Measurements from ENCODE around the gene ZMYND19.
"Not testable (repeated sequence)": the region's sequence is repeated elsewhere in the genome, so short reads cannot be mapped to it uniquely, and the experiment has no call there.

The ZMYND19 gene

DNA sequence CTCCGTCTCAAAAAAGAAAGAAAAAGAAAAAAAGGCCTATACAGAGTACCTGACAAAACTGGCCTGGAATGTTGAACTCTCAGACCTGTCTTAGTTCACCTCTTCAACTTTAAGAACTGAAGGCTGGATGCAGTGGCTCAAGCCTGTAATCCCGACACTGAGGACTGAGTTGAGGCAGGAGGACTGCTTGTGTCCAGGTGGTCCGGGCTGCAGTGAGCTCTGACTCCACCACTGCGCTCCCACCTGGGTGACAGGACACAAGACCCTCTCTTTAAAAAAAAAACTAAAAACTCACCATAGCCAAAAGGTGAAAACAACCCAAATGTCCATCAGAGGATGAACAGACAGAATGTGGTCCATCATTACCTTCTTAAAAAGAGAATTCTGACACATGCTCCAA is 32.2 kb downstream of the ZMYND19 start:
- DNase-seq (ENCODE audit: low read depth in 2 of 2): no peak

DNA sequence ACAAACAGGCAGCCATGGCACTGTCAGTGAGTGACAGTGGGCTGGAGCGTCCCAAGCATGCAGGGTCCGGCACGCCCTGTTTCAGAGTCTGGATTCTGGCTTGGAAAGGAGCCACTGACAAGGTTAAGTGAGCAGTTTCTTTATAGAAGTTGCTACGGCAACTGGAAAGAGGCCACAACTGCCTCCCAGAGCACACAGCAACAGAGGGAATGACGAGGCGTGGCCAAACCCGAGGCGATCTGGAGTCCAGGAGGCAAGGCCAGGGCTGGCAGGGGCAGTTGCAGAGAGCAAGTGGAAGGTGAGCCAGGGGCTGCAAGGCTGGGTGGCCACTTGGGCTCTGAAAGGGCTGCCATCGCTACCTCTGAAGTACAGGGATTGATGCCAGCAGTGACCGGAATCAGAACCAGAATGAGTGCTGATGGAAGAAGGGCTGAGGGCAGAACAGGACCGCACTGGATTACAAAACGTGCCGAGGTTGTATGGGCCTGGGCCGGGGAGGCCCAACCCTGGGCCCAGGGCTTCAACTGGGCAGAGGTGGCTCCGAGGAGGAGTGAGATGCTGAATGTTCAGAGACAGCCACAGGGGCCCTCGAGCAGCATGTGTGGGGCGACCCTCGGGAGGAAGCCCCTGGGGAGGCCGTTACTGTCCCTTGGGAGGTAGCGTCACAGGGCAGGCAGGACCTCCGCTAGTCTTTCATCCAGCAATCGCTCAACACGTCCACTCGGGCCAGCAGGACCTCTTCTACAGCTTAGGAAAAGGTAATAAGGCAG is 34.1 kb downstream of the ZMYND19 start:
- no peak for DNase-seq (ENCODE audit: low read depth in 2 of 2)

GRCh38 chr9:137555179-137555578 is 35.1 kb downstream of the ZMYND19 start:
- DNase-seq (ENCODE audit: low read depth in 2 of 2): no peak

DNA sequence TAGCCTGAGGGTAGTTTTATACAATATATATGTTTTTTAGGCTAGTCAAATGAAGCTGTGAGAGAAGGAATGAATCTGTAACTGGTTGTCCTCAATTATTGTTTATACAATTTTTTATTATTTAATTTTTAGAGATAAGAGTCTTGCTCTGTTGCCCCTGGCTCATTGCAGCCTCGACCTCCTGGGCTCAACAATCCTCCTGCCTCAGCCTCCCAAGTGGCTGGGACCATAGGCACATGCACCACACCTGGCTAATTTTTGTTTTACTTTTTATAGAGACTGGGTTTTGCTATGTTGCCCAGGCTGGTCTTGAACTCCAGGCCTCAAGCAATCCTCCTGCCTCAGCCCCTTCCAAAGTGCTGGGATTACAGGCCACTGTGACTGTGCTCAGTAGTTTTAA is 36.0 kb downstream of the ZMYND19 start:
- DNase-seq (ENCODE audit: low read depth in 2 of 2): no peak

DNA sequence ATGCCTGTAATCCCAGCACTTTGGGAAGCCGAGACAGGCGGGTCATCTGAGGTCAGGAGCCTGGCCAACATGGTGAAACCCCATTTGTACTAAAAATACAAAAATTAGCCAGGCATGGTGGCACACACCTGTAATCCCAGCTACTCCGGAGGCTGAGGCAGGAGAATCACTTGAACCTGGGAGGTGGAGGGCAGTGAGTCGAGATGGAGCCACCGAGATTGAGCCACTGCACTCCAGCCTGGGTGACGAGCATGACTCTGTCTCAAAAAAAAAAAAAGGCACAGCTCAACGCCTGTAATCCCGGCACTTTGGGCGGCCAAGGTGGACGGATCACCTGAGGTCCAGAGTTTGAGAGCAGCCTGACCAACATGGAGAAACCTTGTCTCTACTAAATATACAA is 36.7 kb downstream of the ZMYND19 start:
- not testable (repeated sequence) for DNase-seq (ENCODE audit: low read depth in 2 of 2)

- DNase-seq (ENCODE audit: low read depth in 2 of 2): no peak
Measured at GRCh38 chr9:137552022-137552768, 38.1 kb downstream of the ZMYND19 start.

GRCh38 chr9:137551264-137552021 is 38.9 kb downstream of the ZMYND19 start, which contains the start of gene MRPL41:
Gene MRPL41 (plus strand): TSS chr9:137551879. CDS start chr9:137552082, 203 bp downstream.
- DNase-seq (ENCODE audit: low read depth in 2 of 2): peak; percentile 79 to 86

DNA sequence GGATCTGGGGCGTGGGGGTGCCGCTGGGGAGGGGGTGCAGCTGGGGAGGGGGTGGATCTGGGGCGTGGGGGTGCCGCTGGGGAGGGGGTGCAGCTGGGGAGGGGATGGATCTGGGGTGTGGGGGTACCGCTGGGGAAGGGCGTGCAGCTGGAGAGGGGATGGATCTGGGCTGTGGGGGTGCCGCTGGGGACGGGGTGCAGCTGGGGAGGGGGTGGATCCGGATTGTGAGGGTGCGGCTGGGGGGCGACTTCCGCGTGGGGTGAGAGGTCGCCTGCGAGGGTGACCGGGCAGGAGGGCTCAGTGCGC is 39.4 kb downstream of the ZMYND19 start:
- not testable (repeated sequence) for DNase-seq (ENCODE audit: low read depth in 2 of 2)

DNA sequence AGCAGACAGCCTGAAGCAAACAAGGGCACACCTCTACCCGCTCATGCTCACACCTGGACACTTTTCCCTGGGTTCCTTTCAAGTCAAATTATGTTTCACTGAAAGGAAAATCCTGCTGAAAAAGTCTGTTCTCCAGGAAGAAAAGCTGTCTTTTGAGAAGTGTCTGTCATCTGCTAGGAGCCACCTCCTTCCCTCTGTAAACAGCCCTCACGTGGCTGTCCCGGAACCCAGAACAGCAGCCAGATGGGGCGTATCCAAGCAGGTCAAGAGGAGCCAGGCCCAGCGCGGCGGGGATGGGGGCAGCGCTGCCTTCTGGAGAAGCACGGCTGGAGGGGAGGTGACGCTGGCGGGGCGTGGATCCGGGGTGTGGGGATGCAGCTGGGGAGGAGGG is 40.1 kb downstream of the ZMYND19 start, which contains the start of gene PNPLA7:
Gene PNPLA7 (minus strand): TSS at position 172 of the 391 bp plus-strand sequence. CDS start 205 bp downstream, outside the sequence.
- DNase-seq (ENCODE audit: low read depth in 2 of 2): peak in 1 of 2 donors; percentile 23

- no peak for DNase-seq (ENCODE audit: low read depth in 2 of 2)
Measured at GRCh38 chr9:137547687-137548543, 42.4 kb downstream of the ZMYND19 start.

- DNase-seq (ENCODE audit: low read depth in 2 of 2): no peak
Measured at GRCh38 chr9:137545123-137545522, 45.2 kb downstream of the ZMYND19 start.

- no peak for DNase-seq (ENCODE audit: low read depth in 2 of 2)
Measured at GRCh38 chr9:137544176-137544760, 46.0 kb downstream of the ZMYND19 start.

GRCh38 chr9:137543237-137543963 is 46.9 kb downstream of the ZMYND19 start:
- DNase-seq (ENCODE audit: low read depth in 2 of 2): no peak

GRCh38 chr9:137542486-137542885 is 47.8 kb downstream of the ZMYND19 start:
- no peak for DNase-seq (ENCODE audit: low read depth in 2 of 2)

GRCh38 chr9:137540536-137540935 is 49.8 kb downstream of the ZMYND19 start:
- no peak for DNase-seq (ENCODE audit: low read depth in 2 of 2)

GRCh38 chr9:137538058-137538457 is 52.3 kb downstream of the ZMYND19 start:
- DNase-seq (ENCODE audit: low read depth in 2 of 2): no peak

- not testable (repeated sequence) for DNase-seq (ENCODE audit: low read depth in 2 of 2)
Measured at GRCh38 chr9:137536594-137537131, 53.6 kb downstream of the ZMYND19 start.

- no peak for DNase-seq (ENCODE audit: low read depth in 2 of 2)
Measured at GRCh38 chr9:137535120-137535428, 55.2 kb downstream of the ZMYND19 start.

DNA sequence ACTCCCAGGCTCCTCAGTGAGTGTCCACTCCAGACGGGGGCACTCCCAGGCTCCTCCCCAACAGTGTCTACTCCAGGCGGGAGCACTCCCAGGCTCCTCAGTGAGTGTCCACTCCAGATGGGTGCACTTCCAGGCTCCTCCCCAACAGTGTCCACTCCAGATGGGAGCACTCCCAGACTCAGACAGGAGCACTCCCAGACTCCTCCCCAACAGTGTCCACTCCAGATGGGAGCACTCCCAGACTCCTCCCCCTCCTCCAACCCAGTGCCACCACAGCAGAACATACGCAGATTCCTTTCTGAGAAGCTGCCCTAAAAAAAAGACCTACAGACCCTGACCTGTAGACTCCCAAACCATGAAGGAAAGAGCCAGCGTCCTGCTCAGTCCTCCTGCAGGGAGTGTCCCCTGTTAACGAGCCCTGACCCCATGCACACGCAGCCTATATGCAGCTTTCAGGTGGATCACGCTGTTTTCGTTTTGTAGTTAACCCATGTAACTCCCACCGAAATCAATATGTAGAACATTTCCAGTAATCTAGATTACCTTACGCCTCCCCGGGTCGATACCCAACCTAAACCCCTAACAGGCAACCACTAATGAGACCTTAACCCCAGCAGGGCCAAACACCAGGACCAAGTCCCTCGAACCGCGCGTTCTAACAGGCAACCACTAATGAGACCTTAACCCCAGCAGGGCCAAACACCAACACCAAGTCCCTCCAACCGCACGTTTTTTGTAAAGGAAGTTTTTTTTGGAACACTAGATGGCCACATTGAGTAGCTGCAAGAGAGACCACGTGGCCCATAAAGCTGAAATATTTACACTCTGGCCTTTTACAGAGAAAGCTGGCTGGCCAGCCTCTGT is 55.8 kb downstream of the ZMYND19 start:
- no peak for DNase-seq (ENCODE audit: low read depth in 2 of 2)
